Adipocyte (in vitro differentiated cells): Measurements from ENCODE around the gene C2CD2L.
A peak's percentile ranks its signal among the peaks of the same experiment; 100 is the strongest.
"Not testable (repeated sequence)": the region's sequence is repeated elsewhere in the genome, so short reads cannot be mapped to it uniquely, and the experiment has no call there.

Experiments
- DNase-seq: peaks from one replicate; pipeline ENCODE4 v3.0.0-alpha.2; 2015; ENCODE audit warnings: low read depth
- H3K27me3 ChIP-seq: replicated peaks from 2 replicates; pipeline ENCODE4 v1.7.0; 2013; ENCODE audit warnings: mild to moderate bottlenecking, low read length, moderate library complexity; ENCODE audit not compliant: control insufficient read depth, insufficient read depth
- H3K36me3 ChIP-seq: 2 replicates; pipeline ENCODE4 v1.7.0; 2013; ENCODE audit warnings: low read length, mild to moderate bottlenecking, moderate library complexity; ENCODE audit not compliant: control insufficient read depth, insufficient read depth, severe bottlenecking
- H3K4me1 ChIP-seq: 2 replicates; pipeline ENCODE4 v1.7.0; 2013; ENCODE audit warnings: mild to moderate bottlenecking, low read length, moderate library complexity; ENCODE audit not compliant: control insufficient read depth, insufficient read depth
- H3K4me3 ChIP-seq: 2 replicates; pipeline ENCODE4 v1.7.0; 2013; ENCODE audit warnings: mild to moderate bottlenecking, low read length, moderate library complexity
- H3K9ac ChIP-seq: 2 replicates; pipeline ENCODE4 v1.7.0; 2013; ENCODE audit warnings: mild to moderate bottlenecking, low read length, moderate library complexity
- H3K9me3 ChIP-seq: 2 replicates; pipeline ENCODE4 v1.7.0; 2013; ENCODE audit warnings: mild to moderate bottlenecking, low read length, moderate library complexity; ENCODE audit not compliant: control insufficient read depth

The C2CD2L gene

DNA sequence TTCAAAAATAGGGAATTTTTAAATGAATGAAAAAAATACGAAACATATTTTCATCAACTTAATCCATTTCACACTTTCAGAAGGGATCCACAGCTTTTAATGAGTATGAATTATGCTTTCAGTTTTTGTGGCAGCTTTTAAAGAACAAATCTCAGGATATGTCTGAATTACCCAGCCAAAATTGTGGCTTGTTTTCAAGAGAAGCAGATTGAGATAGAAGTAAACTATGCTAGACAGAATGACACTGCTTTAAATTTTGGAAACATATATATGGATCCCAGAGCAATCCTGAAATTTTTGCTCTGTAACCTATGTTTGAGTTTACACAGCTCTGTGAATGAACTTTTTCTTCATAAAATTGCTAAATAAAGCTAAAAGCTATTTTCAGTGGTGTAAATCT, 11.8 kb downstream of the C2CD2L start:
- Histone ChIP-seq H3K9ac (no peak overlapping the region), H3K27me3 (no peaks in the 10 kb centered on the region), H3K4me1 (peaks cover 21% of the 10 kb centered on the region), H3K36me3 (peaks cover 21% of the 10 kb centered on the region), H3K9me3 (no peaks in the 10 kb centered on the region), H3K4me3 (no peak overlapping the region)
- no peak for DNase-seq

DNA sequence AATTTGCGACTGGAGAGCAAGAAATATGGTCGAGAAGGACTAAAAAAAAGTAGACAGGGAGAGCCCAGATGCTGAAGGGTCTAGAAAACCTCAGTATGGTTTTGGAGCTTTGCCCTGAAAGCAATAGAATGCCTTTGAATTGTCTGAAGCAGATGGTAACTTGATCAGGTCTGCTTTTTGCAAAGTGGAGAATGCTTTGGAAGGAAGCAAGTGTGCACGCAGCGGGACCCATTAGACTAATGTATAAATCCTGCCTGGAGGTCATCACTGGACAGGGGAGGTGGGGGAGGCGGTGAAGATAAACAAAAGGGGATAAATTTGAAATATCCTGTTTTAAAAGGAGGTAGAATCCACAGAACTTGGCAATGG, 13.5 kb downstream of the C2CD2L start:
- Histone ChIP-seq H3K9me3 (no peaks in the 10 kb centered on the region), H3K27me3 (no peaks in the 10 kb centered on the region), H3K4me3 (peak overlapping the region; percentile 96), H3K4me1 (peaks cover 24% of the 10 kb centered on the region), H3K9ac (peak overlapping the region; percentile 91), H3K36me3 (peaks cover 14% of the 10 kb centered on the region)
- peak; percentile 66 for DNase-seq

DNA sequence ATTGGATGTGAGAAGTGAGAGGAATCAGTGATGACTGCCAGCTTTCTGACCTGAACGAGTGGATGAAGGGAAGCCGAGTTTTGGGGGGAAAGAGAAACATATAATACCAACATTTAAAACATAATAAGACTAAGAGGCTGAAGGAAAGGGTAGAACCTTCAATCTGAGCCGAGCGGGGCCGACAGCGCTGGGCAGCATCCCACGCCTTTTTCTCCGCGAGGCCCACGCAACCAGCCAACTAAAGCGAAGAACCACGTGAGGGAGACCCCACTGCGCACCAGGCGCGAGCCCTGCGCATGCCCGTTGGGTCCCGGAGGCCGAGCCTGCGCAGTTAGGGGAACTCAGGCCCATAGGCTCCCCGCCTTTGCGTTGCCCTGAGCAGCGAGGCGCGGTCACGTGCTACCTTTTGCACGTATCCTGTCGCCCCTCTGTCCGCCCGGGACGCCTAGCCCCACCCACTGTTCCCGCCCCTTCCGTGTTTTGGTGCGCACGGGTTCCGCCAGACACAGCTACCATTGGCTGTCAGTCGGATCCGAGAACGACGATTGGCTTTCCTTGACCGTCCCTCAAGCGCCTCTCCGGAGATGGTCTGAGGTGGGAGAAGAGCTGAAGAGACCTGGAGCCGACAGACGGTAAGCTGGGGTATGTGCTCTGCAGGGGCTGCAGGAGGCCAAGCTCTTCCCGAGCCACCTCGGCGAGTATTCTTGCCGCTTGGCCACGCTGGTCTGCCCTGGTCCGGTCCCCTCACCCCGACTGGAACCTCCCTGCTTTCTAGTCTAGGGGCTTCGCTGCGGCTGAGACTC, 14.1 kb downstream of the C2CD2L start, which contains the start of gene HINFP:
HINFP (plus strand) TSS at position 573 of the 803 bp plus-strand sequence. CDS start 5,365 bp downstream, outside the sequence.
- DNase-seq = peak; percentile 100
- no peaks in the 10 kb centered on the region for H3K9me3 ChIP-seq
- peaks cover 13% of the 10 kb centered on the region for H3K36me3 ChIP-seq
- H3K4me1 ChIP-seq = peaks cover 24% of the 10 kb centered on the region
- peak within 1 kb of the TSS; percentile 96 for H3K4me3 ChIP-seq
- peak within 1 kb of the TSS; percentile 94 for H3K9ac ChIP-seq
- no peaks in the 10 kb centered on the region for H3K27me3 ChIP-seq

DNA sequence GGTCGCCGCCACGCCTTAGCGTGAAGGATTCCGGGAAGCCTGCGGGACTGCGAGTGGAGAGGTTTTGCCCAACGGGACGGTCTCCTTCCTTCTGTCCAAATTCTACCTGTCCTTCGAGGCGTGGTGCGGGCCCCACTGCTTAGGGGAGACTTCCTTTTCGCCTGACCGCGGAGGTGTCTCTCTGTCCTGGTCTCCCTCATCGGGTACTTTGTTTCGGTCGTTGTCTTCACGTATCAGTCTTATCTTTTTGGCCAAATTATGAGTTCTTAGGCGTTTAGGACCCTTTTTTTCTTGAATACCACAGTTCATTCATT, 14.6 kb downstream of the C2CD2L start:
- Histone ChIP-seq H3K36me3 (peaks cover 13% of the 10 kb centered on the region), H3K4me3 (peak overlapping the region; percentile 96), H3K27me3 (no peaks in the 10 kb centered on the region), H3K9me3 (no peaks in the 10 kb centered on the region), H3K4me1 (peaks cover 27% of the 10 kb centered on the region), H3K9ac (peak overlapping the region; percentile 94)
- no peak for DNase-seq

DNA sequence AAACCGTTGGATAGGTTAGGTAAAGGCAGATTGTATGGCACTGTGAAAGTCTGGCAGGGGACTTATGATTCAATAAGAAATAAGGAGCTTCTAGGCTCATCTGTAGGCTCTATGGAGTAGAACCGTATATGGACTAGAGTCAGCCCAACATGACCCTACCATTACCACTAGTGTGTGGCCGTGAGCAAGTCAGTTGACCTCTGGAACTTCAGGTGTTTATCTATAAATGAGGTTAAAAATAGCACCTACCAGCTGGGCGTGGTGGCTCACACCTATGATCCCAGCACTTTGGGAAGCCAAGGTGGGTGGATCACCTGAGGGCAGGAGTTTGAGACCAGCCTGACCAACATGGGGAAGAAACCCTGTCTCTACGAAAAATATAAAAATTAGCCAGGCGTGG, 18.7 kb downstream of the C2CD2L start:
- Histone ChIP-seq H3K4me1 (peaks cover 22% of the 10 kb centered on the region), H3K4me3 (no peak overlapping the region), H3K9me3 (no peaks in the 10 kb centered on the region), H3K36me3 (peaks cover 20% of the 10 kb centered on the region), H3K27me3 (no peaks in the 10 kb centered on the region), H3K9ac (no peak overlapping the region)
- no peak for DNase-seq

DNA sequence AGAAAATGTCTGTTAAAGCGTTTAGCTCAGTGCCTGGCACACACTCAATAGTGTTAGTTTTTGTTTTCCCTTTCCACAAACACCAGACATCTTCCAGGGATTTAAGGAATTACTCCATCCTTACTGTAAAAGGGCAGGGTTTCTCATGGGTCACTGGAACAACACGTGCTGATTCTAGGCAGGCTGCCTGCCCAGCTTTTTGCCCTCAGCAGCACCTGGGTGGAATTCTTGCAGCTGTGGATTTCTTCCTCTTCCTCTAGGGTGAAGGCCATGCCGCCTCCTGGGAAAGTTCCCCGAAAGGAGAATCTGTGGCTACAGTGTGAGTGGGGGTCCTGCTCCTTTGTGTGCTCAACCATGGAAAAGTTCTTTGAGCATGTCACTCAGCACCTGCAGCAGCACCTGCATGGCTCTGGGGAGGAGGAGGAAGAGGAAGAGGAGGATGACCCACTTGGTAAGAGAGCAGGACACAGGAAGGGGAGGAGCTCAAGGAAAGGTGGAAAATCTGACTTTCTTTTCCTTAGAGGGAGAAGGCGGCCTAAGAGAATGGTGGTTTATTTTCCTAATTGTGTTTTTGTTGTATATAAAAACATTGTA, 19.6 kb downstream of the C2CD2L start:
- Histone ChIP-seq H3K36me3 (peaks cover 30% of the 10 kb centered on the region), H3K4me3 (no peak overlapping the region), H3K4me1 (peaks cover 21% of the 10 kb centered on the region), H3K27me3 (no peaks in the 10 kb centered on the region), H3K9me3 (no peaks in the 10 kb centered on the region), H3K9ac (no peak overlapping the region)
- no peak for DNase-seq

DNA sequence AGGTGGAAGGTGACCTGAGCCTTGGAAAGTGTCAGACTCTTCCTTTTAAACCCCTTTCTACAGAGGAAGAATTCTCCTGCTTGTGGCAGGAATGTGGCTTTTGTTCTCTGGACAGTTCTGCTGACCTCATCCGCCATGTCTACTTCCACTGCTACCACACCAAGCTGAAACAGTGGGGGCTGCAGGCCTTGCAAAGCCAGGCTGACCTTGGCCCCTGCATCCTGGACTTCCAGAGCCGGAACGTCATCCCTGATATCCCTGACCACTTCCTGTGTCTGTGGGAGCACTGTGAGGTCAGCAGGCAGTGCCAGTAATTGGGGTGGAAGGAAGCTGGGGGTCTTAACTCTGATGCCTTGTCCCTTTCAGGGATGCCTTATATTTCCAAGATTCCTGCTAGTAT, 23.5 kb downstream of the C2CD2L start:
- no peaks in the 10 kb centered on the region for H3K27me3 ChIP-seq
- no peak for DNase-seq
- peaks cover 49% of the 10 kb centered on the region for H3K36me3 ChIP-seq
- no peak overlapping the region for H3K9ac ChIP-seq
- no peak overlapping the region for H3K4me3 ChIP-seq
- H3K4me1 ChIP-seq = peaks cover 3% of the 10 kb centered on the region
- no peaks in the 10 kb centered on the region for H3K9me3 ChIP-seq

DNA sequence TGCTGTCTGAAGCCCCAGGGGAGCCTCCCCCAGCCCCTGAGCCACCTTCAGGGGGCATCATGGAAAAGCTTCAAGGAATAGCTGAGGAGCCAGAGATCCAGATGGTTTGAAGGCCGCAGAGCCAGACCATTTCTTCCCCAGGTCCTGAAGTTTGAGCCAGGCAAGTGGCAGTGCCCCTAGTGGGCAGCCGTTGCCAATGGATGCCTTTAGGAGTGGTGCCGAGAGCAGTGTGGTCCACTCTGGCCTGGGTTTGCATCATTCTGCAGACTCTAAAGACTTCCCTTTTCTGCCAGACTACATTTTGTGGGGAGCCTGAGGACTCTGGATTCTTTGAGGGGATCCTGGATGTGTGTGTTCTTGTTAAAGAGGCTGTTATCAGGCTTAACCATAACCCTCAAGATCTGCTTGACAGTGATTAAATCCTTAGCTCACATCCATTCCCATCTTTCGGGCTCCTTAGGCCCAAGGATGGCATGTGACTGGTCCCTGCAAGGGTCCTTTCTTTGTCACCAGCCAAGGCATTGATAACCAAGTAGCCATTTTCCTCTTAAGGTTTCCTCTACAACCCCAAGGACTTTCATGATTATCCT, 27.3 kb downstream of the C2CD2L start:
- peak; percentile 19 for DNase-seq

DNA sequence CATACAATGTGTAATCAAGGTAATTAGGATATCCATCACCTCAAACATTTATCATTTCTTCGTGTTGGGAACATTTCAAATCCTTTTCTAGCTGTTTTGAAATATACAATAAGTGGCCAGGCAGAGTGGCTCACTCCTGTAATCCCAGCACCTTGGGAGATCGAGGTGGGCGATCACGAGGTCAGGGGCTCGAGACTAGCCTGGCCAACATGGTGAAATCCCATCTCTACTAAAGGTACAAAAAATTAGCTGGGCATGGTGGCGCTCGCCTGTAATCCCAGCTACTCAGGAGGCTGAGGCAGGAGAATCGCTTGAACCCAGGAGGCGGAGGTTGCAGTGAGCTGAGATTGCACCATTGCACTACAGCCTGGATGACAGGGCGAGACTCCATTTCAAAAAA, 32.1 kb downstream of the C2CD2L start:
- not testable (repeated sequence) for H3K4me3 ChIP-seq, H3K9ac ChIP-seq, H3K27me3 ChIP-seq, DNase-seq, H3K36me3 ChIP-seq, H3K9me3 ChIP-seq, H3K4me1 ChIP-seq

More for the DNA sequence above, 27.3 kb downstream of the C2CD2L start:
- Histone ChIP-seq H3K9ac (no peak overlapping the region), H3K4me3 (no peak overlapping the region), H3K9me3 (no peaks in the 10 kb centered on the region), H3K27me3 (no peaks in the 10 kb centered on the region), H3K4me1 (no peaks in the 10 kb centered on the region), H3K36me3 (peaks cover 49% of the 10 kb centered on the region)

DNA sequence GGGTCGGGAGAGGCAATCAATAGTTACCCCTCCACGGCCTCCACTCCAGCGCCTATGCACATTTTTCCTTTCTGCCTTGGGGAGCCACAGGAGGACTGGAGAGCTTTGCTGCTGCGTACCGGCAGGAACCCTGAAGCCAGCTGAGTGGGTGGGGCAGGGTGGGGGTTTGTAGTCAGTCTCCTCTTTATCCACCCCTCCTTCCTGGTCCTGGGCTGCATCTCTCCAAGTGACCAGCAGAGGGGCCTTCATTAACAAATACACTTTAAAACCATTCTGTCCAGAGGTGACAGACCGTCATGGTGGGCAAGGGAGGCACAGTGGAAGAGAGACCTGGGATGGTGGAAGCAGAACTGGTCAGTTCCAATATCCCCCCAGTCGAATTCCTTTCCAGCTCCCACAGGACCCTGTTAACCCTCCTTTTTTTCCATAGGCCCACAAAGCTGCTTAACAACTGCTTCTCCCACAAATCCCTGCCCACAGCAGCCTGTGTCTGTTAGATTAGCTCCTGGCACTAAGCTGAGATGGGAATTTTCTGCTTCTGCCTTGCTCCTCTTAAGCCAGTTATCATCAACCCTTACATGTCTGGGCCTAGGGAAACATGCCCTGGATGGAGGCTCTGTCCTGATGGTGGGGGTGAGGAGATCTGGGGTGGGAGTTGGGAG, 37.8 kb downstream of the C2CD2L start:
- H3K27me3 ChIP-seq = peaks cover 30% of the 10 kb centered on the region
- peaks cover 3% of the 10 kb centered on the region for H3K4me1 ChIP-seq
- H3K9ac ChIP-seq = no peak overlapping the region
- peak; percentile 86 for DNase-seq
- no peak overlapping the region for H3K4me3 ChIP-seq
- H3K36me3 ChIP-seq = no peaks in the 10 kb centered on the region
- no peaks in the 10 kb centered on the region for H3K9me3 ChIP-seq

DNA sequence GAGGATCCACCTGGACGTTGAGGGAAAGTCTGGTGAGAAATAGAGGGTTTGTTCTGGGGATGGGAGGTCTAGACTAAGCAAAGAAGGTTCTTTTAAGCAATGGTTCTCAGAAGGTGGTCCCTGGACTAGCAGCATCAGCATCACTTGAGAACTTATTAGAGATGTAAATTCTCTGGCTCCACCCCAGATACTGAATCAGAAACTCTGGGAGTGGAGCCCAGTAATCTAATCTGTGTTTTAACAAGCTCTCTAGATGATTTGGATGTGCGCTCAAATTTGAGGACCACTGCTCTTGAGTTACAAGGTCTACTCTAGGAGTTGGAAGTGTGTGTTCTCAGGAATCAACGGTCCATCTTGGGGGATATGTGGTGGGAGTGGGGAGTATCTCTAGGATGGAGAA, 38.4 kb downstream of the C2CD2L start:
- H3K4me1 ChIP-seq = peaks cover 3% of the 10 kb centered on the region
- no peaks in the 10 kb centered on the region for H3K36me3 ChIP-seq
- H3K9ac ChIP-seq = no peak overlapping the region
- H3K4me3 ChIP-seq = no peak overlapping the region
- peaks cover 36% of the 10 kb centered on the region for H3K27me3 ChIP-seq
- DNase-seq = no peak
- H3K9me3 ChIP-seq = no peaks in the 10 kb centered on the region
